Measurements from ENCODE around the gene CTAGE15.
"Not testable (repeated sequence)": the region's sequence is repeated elsewhere in the genome, so short reads cannot be mapped to it uniquely, and the experiment has no call there.

The CTAGE15 gene, protein sequence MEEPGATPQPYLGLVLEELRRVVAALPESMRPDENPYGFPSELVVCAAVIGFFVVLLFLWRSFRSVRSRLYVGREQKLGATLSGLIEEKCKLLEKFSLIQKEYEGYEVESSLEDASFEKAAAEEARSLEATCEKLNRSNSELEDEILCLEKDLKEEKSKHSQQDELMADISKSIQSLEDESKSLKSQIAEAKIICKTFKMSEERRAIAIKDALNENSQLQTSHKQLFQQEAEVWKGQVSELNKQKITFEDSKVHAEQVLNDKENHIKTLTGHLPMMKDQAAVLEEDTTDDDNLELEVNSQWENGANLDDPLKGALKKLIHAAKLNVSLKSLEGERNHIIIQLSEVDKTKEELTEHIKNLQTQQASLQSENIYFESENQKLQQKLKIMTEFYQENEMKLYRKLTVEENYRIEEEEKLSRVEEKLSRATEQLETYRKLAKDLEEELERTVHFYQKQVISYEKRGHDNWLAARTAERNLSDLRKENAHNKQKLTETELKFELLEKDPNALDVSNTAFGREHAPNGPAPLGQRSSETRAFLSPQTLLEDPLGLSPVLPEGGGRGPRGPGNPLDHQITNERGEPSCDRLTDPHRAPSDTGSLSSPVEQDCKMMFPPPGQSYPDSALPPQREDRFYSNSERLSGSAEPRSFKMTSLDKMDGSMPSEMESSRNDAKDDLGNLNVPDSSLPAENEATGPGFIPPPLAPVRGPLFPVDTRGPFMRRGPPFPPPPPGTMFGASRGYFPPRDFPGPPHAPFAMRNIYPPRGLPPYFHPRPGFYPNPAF

GRCh38 chr7:143571501-143571900, at the start of gene CTAGE15:
Gene CTAGE15 (plus strand): TSS chr7:143571801. CDS start chr7:143571818, 17 bp downstream.
- H3K27ac ChIP-seq; POLR2A ChIA-PET (ENCODE audit: low non-redundant PET); CTCF ChIA-PET; DNase-seq (ENCODE audit: low spot score): not testable (repeated sequence)

DNA sequence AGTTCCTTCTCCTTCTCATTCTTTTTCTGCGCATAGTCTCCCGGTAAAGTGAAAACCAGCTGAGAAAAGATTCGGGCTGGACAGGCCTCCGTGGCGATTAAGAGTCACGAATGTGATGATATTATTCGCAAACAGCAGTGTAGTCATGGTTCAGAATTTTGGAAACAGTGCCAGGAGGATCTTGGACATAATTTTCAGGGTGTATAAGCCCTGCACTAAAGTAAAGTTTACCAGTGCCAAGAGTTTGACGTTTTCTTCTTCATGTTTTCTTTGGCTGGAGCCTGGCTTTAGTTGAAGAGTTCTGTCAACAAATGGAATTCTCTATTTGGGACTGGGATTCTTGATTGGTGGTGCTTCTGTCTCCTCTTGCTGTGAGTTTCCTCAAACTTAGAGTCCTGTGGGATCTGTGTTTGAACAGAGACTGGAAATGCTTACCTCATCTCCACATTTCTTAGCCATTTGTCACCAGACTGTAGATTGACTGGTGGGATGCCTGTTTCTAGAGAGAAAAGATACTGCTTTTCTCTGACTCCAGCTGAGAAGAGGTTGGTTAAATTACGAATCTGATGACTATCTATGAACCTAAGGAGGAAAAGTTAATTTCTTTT, 49.2 kb upstream of the CTAGE15 start:
- CTCF ChIA-PET; POLR2A ChIA-PET (ENCODE audit: low non-redundant PET); DNase-seq (ENCODE audit: low spot score); H3K27ac ChIP-seq: not testable (repeated sequence)

DNA sequence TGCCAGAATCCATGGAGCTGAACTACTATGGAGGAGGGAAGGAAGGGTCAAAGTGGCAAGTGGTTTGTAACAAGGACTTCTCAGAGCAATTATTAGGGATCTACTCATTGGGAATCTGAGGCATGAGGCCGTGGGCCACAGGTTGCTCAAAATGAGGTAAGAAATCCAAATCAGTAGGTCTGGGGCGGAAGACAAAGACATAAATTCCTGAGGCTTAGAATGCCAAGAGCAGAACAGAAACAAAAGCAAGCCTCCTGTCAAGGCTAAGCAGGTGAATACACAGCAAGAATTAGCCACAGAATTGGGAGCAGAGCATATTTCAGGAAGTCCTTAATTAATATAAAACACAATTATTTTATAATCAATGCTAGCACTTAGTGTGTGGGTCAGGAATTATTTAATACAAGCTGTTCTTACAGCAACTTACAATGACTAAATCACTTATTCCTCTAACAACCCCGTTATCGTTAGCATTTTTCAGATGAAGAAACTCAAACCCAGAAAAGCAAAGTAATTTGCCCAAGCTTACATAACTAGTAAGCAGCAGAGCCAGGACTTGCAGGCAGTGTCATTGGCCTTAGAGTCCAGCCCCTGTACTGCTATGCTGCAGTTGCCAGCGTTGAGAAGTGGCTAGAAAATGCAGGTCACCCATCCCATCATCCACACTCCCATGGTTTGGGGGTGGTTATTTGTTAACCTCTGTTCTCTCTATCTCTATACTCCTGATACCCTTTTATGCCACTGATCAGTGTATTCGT, 40.3 kb upstream of the CTAGE15 start:
- DNase-seq (ENCODE audit: low spot score); H3K27ac ChIP-seq; POLR2A ChIA-PET (ENCODE audit: low non-redundant PET); CTCF ChIA-PET: not testable (repeated sequence)

DNA sequence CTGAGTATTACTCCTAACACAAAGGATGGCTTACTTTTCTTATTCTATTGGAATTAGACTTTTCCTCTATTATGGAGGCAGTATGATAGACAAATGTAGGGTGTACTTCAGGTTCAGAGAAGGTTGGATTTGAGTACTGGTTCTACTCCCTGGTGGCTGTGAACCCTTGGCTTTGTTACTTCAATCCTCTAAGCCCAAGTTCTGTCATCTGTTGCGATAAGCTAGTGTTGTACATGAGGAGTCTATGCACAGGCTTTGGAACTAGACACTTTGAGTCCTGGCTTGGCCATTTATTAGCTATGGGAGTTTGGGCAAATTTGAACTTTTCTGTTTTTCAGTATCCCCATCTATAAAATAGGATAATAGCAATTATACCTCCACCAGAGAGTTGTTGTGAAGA, 39.7 kb upstream of the CTAGE15 start:
- H3K27ac ChIP-seq; CTCF ChIA-PET; POLR2A ChIA-PET (ENCODE audit: low non-redundant PET); DNase-seq (ENCODE audit: low spot score): not testable (repeated sequence)

GRCh38 chr7:143533213-143533839, 38.3 kb upstream of the CTAGE15 start:
- H3K27ac ChIP-seq; CTCF ChIA-PET; POLR2A ChIA-PET (ENCODE audit: low non-redundant PET); DNase-seq (ENCODE audit: low spot score): not testable (repeated sequence)

DNA sequence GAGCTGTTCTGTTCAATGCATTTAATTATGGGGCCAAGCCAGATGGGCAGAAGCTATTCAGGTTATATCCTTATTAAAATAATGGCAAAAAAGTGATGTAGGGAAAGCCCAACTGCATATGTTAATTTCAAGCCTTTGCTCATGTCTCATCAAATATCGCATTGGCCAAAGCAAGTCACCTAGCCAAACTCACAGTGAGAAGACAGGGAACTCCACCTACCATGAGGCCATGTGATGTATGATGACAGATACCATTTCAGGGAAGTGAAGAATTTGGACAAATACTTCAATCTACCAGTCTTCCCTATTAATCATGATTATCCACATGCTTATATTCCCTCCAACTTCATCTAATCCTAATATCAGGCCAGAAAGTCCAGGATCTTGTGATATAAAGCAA, 35.2 kb upstream of the CTAGE15 start:
- H3K27ac ChIP-seq; CTCF ChIA-PET; POLR2A ChIA-PET (ENCODE audit: low non-redundant PET); DNase-seq (ENCODE audit: low spot score): not testable (repeated sequence)

GRCh38 chr7:143543288-143544038, 28.1 kb upstream of the CTAGE15 start:
- DNase-seq (ENCODE audit: low spot score); POLR2A ChIA-PET (ENCODE audit: low non-redundant PET); H3K27ac ChIP-seq; CTCF ChIA-PET: not testable (repeated sequence)

DNA sequence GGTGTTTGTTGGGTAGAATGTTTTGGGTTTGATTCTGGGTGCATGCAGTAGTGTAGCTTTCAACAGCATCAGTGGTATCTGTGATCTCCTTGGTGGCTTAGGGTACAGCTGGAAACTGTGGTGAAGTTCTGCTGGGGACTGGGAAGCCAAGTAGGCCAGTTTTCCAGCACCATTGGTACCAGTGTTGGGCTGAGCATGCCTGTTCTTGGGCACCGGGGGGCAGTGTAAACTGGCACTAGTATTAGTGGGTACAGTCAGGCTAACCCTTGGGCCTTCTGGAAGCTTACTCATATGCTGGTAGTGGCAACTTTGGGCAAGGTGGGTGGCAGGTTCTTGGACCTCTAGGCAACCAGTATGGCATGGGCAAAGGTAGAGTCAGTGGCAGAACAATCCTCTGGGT, 15.6 kb upstream of the CTAGE15 start:
- CTCF ChIA-PET; POLR2A ChIA-PET (ENCODE audit: low non-redundant PET); H3K27ac ChIP-seq; DNase-seq (ENCODE audit: low spot score): not testable (repeated sequence)

GRCh38 chr7:143563306-143563705, 8.3 kb upstream of the CTAGE15 start:
- CTCF ChIA-PET; POLR2A ChIA-PET (ENCODE audit: low non-redundant PET); H3K27ac ChIP-seq; DNase-seq (ENCODE audit: low spot score): not testable (repeated sequence)

- H3K27ac ChIP-seq; DNase-seq (ENCODE audit: low spot score); CTCF ChIA-PET; POLR2A ChIA-PET (ENCODE audit: low non-redundant PET): not testable (repeated sequence)
These were observed 5.6 kb upstream of the CTAGE15 start for GRCh38 chr7:143566001-143566400.

- POLR2A ChIA-PET (ENCODE audit: low non-redundant PET); CTCF ChIA-PET; H3K27ac ChIP-seq; DNase-seq (ENCODE audit: low spot score): not testable (repeated sequence)
These were observed 16.6 kb downstream of the CTAGE15 start for GRCh38 chr7:143588183-143588582.

DNA sequence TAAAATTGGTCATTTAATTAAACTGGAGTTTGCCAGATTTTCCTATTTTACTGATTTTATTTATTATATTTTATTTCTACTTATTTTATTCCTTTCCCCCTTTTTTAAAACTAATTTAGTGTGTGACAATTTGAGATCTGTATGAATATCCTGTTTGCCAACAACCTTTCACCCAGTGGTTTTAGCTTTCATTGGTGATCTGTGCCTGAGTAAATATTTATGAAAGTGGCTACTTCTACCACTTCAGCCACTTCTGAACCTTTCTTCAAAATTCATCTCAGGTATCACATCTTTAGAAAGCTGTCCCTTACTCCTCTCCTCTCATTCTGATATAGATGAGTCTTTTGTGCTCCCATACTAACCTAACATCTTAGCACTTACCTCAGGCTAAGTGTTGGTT, 18.3 kb downstream of the CTAGE15 start:
- H3K27ac ChIP-seq; CTCF ChIA-PET; DNase-seq (ENCODE audit: low spot score); POLR2A ChIA-PET (ENCODE audit: low non-redundant PET): not testable (repeated sequence)

- DNase-seq (ENCODE audit: low spot score); POLR2A ChIA-PET (ENCODE audit: low non-redundant PET); H3K27ac ChIP-seq; CTCF ChIA-PET: not testable (repeated sequence)
These were observed 26.5 kb downstream of the CTAGE15 start for GRCh38 chr7:143598086-143598485.

- DNase-seq (ENCODE audit: low spot score); CTCF ChIA-PET; POLR2A ChIA-PET (ENCODE audit: low non-redundant PET); H3K27ac ChIP-seq: not testable (repeated sequence)
These were observed 31.9 kb downstream of the CTAGE15 start for GRCh38 chr7:143603549-143603948.

GRCh38 chr7:143606088-143606487, 34.5 kb downstream of the CTAGE15 start:
- DNase-seq (ENCODE audit: low spot score); POLR2A ChIA-PET (ENCODE audit: low non-redundant PET); H3K27ac ChIP-seq; CTCF ChIA-PET: not testable (repeated sequence)

DNA sequence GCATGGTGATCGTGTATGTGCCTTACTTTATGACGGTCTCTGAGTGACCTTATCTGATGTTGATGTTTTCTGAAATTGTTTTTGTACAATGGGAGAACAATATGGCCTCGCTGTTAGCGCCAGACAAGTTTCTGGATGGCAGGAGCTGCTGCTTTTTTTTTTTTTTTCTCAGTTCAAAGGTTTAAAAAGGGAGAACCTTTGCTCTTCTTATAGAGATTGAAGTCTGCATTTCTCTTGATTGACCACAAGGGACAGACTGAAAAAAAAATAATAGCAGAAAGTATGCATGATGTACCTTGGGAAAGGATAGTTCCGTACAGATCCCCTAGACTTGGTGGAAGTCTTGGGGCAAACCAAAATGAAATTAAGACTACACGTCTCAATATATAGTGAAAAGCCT, 43.9 kb downstream of the CTAGE15 start:
- DNase-seq (ENCODE audit: low spot score); H3K27ac ChIP-seq; CTCF ChIA-PET; POLR2A ChIA-PET (ENCODE audit: low non-redundant PET): not testable (repeated sequence)

All from RWPE1 (cell line).